HG02610 (cell line): ENCODE data around the gene ZFP36.

ENCODE experiments used
- ATAC-seq: cut with Tn5 transposase; IDR thresholded peaks from one replicate; pipeline ENCODE4 v1.9.1; 2021; ENCODE audit warnings: mild to moderate bottlenecking, moderate library complexity; ENCODE audit not compliant: unreplicated experiment

ZFP36 gene

DNA sequence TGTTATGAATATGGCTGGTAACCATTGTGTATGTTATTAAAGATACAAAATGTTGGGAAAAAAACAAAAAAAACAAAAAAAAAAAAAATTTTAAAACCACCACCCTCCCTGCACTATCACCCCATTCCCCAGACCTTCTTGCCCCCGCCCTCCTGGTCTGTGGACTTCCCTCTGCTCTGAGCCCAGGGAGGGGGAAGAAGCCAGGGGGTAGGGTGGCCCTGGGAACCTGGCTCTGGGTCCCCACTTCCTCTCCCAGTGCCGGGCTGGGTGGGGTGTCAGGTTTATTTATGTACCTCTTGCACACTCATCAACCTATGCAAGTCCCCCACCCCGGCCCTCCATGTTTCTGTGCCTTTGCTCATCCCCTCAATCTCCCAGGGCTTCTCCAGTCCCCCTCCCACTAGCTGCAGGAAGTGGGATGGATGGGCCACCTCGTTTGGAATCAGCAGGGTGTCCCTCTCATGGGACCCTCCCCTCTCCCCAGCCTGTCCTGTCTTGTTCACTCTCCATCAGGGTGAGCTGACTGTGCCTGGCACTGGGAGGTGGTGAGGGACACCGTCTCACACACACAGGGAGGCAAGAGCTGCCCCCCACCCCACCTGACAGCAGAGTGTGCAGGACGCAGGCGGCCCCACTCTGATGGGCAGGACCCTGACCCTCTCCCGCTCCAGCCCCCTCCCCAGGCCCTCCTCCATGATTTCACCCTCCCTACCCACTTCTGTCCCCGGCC is 21.6 kb upstream of the ZFP36 start:
- no peak for ATAC-seq

DNA sequence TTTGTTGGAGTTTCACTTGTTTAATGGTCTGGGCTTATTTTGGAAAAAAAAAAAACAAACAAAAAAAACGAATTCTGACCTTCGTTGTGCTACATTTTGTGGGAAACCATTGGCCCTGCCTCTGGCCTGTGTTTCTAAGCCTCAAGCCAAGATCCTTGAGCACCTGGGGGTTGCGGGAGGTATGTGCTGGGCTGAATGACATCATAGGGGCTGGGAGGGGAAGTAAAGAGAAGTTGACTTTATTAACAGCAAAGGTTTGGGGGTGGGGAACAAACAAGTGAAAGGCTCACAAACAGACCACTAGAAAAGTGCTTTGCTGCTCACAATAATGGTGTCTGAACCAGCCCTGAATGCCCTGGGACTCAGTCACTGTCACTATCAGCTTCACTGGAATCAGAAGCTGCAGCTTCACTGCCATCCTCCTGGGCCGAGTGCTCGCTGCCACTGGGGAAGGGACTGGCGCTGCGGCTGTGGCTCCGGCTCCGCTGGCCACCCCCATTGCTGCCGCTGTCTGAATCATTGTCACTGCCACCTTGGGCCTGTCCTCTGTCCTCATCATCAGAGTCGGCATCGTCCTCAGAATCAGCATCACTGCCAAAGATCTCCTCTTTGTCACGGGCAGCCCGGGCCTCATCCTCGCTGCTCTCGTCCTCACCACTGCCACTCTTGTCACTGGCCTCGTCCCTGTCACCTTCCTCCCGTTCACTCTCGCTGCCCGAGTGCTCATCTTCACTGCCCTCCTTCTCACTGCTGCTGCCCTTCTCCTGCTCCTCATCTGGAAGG is 20.8 kb upstream of the ZFP36 start:
- no peak for ATAC-seq

DNA sequence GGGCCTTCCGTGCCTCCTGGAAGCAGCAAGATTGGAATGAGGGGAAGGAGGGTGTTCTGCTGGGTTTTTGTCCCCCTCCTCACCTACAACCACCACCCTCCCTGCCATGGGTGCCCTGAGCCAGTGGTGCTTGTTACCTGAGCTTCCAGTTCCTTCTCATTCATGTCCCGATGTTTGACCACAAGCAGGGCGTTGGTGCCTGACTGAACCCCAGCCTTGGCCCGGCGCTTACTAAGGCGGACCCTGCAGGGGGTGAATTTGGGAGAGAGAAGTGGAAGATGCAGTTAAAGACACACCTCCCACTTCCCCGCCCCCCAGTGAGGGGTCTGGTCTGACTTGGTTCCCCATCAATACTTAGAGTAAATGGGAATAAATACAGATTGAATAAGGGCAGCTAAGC is 20.1 kb upstream of the ZFP36 start:
- no peak for ATAC-seq

DNA sequence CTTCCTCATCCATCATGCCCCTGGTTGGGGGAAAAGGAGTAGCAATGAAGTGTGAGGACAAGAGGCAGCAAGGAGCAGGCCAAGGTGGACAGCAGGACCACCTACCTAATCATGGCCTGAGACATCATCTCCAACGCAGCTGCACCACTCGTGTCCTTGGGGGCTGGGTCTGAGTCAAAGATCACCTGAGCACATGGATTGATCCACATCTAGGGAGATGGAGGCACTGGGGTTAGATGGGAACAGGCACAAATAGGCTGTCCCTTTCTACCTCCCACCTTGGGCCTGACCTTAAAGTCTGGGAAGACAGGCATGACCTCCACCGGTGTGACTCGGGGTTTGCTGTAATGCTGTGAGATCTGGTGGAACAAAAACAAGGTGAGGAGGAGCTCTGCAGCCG is 18.0 kb upstream of the ZFP36 start:
- ATAC-seq, result no peak

DNA sequence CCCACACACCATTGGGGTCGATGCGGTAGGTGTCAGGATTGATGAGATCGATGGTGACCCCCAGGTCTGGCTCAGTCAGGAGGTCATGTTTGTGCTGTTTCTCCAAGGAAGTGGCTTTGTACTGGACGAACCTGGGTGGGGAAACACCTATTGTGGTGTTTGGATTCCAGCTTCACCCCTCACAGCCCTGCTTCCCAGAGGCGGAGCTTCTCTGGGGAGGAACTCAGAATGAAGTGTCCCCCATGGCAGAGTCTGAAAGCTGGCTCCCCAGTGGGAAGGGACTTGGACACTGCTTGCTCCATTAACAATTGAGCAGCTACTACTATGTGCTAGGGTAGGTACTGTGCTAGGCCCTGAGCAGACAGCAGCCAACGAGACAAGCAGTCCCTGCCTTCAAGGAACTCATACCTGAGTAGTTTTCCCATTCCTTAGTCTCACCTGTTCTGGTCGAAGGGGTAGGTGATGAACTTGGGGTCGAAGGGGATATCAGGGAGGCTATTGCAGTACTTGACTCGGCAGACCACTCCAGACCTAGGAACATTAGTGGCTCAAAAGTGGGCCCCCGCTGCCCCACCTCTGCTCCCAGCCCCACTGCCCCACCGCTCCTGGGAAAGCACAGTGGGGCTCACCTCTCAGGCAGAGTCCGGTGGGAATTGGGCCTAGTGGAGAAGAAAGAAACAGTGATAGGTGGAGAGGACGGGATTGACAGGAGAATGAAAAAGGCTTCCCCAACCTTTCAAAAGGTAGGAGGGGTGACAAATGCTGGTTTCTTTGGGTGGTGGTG is 16.8 kb upstream of the ZFP36 start:
- no peak for ATAC-seq

DNA sequence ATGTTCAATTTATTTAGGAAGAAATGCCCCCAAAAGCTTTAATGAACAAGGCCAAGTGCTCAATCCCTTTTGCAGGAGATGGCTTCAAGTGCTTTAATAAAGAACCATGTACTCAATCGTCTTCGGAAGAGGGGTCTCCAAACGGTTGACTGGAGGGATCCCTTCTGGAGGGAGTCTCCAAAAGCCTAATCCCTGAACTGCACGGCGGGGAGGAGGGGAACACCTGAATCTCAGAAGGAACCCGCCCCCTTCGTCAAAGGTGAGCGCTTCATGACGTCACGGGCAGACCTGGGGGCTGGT is 16.2 kb upstream of the ZFP36 start:
- ATAC-seq, result no peak

DNA sequence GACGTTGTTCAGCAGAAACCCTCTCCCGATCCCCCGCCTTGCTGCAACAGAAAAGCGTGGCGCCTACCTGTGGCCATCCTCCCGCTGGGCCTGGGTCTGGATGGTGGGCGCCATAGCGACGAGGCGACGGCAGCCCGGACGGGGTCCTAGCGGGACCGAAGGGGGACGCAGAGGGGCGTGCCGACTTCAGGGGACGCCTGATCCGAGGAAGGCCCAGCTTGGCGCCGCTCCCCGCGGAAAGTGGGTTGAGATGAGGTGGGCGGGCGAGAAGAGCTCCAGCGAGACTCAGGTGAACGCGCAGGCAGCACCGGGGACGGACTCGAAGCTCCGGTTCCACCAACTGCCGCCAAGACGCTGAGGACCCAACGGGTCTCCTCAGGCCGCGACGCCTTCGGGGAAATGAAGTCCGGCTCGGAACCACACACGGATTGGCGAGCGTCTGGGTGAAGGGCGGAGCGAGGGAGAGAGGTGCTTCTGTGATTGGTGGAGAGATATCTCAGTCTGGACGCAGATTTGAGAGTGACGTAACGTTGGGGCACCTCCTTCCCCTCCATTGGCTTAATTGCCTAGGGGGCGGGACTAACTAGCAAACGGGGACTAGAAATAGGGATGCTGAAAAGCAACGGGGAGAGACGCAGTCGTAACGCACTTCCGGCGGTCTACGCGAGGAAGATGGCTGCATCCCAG is 15.8 kb upstream of the ZFP36 start, which contains the start of the genes MED29 and PAF1:
TSS of gene MED29 (plus strand) at position 628 of the 687 bp plus-strand sequence. CDS start at position 673, 45 bp downstream.
TSS of gene PAF1 (minus strand) at position 356 of the 687 bp plus-strand sequence. CDS start at position 114, 242 bp downstream.
- peak; percentile 92 for ATAC-seq

DNA sequence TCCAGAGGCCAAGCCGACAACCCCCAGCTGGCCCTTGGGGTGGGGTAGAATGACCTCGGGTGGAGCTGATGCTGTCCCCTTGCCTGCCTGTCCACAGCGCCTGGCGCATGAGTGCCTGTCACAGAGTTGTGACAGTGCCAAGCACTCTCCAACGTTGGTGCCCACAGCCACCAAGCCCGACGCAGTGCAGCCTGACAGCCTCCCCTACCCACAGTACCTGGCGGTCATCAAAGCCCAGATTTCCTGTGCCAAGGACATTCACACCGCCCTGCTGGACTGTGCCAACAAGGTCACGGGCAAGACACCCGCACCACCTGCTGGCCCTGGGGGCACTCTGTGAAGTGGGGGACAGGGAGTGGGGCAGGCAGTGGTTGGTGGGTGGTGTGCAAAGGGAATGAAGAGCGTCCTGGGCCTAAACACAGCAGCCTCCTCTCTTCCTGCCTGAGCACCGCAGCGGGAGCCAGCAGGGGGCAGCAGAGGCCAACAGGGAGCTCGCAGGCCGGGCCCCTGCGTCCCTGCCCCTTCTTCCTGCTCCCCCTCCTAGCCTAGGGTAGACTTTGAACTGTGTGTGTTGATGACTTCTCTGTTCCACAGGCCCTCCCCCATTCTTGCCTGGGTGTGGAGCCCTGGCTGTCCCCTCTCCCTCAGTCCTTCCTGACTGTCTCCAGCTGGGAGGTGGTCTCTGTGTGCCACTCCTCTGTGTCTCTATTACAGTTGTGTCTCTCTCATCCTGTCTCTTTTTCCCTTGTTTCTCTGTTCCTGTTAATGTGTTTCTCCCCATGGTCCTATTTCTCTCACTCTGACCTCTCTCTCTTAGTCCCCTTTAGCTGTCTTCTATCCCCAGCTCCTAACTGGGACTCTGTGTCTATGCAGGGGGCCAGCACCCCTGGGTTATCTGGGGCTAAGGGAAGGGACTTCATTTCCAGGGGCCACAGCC is 9.0 kb upstream of the ZFP36 start:
- peak; percentile 36 for ATAC-seq

DNA sequence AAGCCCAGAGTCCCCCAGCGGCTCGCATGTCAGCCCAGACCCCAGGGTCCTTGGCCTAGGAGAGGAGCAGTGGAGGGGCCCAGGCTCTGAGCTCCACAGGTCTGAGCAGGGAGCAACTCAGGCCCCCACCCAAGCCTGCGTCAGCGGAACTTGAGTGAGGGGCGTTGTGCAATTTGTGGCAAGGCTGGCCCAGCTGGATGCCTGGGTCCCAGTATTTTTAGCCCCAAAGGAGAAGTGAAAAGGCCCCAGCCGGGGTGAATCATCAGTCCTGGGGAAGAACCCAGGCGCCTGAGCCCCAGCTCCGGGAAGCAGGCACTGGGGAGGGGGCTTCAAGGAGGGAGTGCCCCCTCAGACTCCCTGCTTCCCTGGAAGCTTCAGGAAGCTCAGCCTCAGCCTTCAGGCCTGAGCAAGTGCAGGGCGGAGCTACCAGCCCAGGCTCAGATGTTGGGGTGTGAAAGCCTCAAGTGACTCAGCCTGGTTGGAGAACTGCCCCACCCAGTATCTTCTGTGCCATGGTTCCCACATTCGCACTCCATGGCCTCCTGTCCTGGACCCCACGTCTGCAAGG is 8.3 kb upstream of the ZFP36 start:
- no peak for ATAC-seq

DNA sequence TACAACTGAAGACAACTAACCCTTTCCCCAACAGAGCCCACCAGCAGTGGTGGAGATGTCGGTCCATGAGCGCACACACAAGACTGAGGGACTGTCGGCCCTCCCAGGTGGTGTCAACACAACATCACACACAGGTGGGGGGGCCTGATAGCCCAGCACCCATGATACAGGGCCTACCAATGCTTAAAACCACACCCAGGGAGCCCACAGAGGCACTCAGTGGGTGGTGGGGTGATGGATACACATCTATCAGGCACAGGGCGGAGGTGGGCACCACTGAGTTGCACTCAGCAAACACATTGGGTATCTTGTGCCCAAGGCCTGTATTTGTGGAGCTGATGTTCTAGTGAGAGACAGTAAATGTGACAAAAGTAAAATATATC is 7.0 kb upstream of the ZFP36 start:
- ATAC-seq, result no peak

DNA sequence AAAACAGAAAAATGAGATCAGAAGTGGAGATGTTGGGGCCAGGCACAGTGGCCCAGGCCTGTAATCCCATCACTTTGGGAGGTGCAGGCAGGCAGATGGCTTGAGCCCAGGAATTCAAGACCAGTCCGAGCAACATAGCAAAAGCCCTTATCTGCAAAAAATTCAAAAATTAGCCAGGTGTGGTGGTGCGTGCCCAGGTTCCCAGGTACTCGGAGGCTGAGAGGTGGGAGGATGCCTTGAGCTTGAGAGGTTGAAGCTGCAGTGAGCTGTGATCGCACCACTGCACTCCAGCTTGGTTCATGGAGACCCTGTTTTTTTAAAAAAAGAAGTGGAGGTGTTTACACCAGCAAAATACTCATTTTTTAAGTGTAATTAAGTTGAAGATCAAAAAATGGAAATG is 6.6 kb upstream of the ZFP36 start:
- ATAC-seq, result no peak

DNA sequence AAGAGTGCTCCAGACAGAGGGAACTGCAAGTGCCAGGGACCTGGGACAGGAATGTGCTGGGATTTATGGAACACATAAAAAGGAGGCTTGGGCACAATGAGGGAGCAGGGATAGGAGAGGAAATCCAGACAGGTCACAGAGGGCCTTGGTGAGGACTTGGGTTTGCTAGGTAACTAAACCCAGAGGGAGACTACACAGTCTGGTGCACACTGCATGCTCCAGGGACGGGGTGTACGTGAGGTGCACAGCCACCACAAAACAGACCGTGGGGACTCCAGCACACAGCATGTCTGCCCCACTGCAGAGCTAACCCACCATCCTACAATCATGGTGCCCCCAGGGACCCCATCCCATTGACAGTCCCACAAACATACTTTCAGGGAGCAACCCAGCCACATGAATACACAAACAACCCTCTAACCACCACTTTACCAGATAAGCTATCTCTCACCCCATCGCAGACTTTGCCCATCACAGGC is 5.5 kb upstream of the ZFP36 start:
- peak; percentile 10 for ATAC-seq

DNA sequence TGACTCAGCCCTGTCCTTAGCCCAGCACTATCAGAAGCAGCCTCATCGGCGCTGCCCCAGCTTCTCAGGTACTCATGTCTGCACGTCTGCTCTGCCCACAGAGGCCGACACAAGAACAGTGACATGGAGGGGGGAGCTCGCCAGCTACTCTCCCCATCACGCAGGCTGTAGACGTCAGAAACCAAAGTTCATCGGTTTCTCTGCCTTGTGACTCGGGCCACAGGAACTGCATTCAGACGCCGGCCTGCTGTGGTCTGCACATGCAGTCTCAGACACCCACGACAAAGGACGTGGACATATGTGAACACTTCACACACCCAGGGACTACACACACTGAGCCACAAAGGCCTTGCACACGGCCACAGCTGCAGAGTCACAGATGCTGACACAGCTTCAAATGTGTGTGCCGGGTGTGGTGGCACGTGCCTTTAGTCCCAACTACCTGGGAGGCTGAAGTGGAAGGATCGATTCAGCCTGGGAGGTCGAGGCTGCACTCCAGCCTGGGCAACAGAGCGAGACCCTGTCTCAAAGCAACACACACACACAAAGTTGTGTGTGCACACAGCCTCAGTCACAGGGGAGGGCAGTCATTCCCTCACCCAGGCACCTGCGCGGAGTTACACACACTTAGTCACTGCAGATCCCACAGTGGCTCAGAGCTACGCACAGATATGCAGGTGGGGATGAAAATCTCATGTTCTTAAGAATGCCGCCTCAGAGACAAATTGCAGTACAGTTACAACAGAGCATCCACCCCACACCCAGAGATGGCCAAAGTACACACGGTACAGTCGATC is 4.9 kb upstream of the ZFP36 start:
- peak; percentile 20 for ATAC-seq

DNA sequence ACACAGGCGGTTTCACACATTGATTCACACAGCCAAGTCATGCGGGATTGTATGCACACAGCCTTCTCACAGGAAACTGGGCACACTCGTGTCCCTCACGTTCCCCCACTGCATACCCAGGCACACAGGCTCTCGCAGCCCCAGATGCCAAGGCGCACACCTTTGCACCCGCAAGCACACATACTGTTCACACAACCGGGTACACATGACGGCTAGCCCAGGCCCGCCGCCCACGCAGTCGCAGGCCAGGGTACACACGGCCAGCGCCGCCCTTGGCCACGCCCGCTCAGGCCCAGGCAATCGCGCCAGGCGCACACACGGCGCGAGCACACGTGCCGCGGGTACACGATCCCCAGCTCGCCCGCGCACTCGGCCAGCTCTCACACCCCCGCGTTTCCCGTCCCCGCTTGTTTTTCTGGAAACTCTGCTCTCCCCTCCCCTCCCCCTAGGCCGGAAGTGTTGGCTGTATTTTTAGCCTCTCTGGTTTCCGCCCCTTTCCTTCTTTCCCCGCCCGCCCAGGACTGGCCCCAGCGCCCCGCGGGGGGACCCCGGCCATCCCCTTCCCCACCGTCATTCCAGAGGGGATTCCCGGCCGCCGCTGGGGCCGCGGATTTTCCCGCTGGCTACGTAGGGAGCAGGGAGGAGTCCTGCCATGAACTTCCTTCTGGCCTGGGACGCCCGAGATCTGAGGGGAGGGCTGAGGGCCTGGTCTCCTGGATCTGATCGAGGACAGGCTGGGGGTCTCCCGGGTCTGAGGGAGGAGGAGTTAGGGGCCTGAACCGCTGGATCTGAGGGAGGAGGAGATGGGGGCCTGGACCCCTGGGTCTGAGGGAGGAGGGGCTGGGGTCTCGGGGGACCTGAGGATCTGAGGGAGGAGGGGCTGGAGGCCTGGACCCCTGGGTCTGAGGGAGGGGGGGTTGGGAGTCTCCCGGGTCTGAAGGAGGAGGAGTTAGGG is 4.0 kb upstream of the ZFP36 start:
- ATAC-seq, result no peak

DNA sequence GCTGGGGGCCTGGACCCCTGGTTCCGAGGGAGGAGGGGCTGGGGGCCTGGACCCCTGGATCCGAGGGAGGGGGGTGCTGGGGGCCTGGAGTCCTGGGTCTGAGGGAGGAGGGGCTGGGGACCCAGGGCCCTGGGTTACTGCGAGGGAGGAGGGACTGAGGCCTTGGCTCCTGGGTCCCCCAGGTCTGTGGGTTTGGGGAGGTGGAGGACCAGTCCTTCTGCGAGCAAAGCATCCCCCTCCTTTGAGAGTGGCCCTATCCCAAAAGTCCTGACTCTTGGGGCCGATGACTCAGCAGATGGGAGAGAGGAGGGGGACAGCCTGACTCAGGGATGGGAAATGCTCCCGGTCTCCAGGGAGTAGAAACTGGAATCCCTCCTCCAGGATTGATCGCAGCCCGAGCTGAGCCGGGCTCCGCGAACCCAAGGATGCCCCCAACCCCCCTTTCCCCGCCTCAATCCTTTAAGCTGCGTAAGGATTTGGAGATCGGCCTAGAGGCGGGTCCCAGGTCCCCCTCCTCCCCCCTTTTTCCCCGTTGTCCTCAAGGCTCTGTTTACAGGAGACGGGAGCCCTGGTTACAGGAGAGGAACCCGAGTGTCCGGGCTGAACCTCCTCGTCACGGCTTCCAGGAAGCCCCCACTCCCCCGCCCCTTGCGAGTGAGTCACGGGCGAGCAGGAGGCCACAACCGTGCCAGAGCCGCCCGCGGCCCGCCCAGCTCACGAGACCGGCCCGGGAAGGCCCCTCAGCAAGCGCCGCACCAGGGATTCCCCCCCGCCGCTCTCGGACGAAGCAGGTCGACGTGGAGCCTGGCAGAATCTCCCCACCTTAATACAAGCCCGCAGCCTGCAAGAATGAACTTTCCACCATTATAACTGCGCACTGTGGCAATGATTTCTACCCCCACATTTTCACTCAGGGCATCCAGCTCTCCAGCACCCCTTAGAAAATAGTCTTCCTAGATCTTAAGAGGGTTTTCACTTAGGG is 3.0 kb upstream of the ZFP36 start:
- no peak for ATAC-seq

DNA sequence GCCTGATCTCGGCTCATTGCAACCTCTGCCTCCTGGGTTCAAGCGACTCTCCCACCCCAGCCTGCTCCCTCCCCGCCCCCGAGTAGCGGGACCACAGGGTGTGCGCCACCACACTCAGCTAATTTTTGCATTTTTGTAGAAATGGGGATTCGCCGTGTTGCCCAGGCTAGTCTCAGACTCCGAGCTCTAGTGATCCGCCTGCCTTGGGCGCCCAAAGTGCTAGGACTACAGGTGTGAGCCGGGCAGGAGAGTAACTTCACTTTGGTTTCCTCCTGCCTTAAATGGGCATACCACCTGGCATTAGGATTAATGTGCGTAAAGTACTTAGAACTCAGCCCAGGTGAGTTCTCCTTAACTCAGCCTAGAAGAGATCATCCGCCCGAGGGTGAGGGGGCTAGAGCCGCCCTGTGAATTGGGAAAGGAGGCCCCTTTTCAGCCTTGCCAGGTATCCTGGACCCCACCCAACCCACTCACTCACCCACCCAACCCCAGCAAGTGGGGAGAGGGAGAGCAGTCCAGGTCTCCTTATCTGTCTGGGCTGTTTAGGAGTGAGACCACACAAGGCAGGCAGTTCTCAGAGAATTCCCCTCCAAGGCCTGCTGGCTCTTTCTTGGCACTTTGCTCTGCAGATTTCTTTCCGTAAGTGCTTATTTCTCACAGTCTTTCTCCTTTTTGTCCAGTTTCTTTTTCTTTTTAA is 1.2 kb upstream of the ZFP36 start:
- ATAC-seq, result no peak
